Hepatocyte (in vitro differentiated cells): ENCODE measurements around the gene TXNDC2. TPM values are rescaled to one million over a fixed set of nuclear protein-coding genes. Genes with fewer than 3 reads are reported as not detected.

Source experiments
- DNase-seq: peaks from one replicate; pipeline ENCODE4 v3.0.0-alpha.2; 2016; ENCODE audit warnings: low spot score
- H2AFZ ChIP-seq: fragments of 200-600 bp; sonication (generic); 2 replicates; pipeline ENCODE4 v1.6.0; 2016; ENCODE audit warnings: antibody characterized with exemption, mild to moderate bottlenecking
- H3K27ac ChIP-seq: fragments of 200-600 bp; sonication (generic); 2 replicates; pipeline ENCODE4 v1.5.1; 2016; ENCODE audit warnings: mild to moderate bottlenecking
- H3K27me3 ChIP-seq: fragments of 200-600 bp; sonication (generic); 2 replicates; pipeline ENCODE4 v1.6.1; 2016
- H3K36me3 ChIP-seq: fragments of 200-600 bp; sonication (generic); replicated peaks from 2 replicates; pipeline ENCODE4 v1.5.1; 2016; ENCODE audit warnings: low read depth; ENCODE audit not compliant: insufficient read depth
- H3K4me1 ChIP-seq: fragments of 200-600 bp; sonication (generic); 2 replicates; pipeline ENCODE4 v1.5.1; 2016; ENCODE audit warnings: mild to moderate bottlenecking, moderate library complexity; ENCODE audit not compliant: insufficient read depth
- H3K4me2 ChIP-seq: fragments of 200-600 bp; sonication (generic); 2 replicates; pipeline ENCODE4 v1.6.0; 2016
- H3K4me3 ChIP-seq: fragments of 200-600 bp; sonication (generic); 2 replicates; pipeline ENCODE4 v1.5.1; 2016; ENCODE audit warnings: mild to moderate bottlenecking
- H3K79me2 ChIP-seq: fragments of 200-600 bp; sonication (generic); 2 replicates; pipeline ENCODE4 v1.6.0; 2017; ENCODE audit warnings: mild to moderate bottlenecking
- H3K9me2 ChIP-seq: fragments of 200-600 bp; sonication (generic); replicated peaks from 2 replicates; pipeline ENCODE4 v1.6.0; 2017; ENCODE audit warnings: mild to moderate bottlenecking; ENCODE audit not compliant: insufficient read depth
- H3K9me3 ChIP-seq: fragments of 200-600 bp; sonication (generic); 2 replicates; pipeline ENCODE4 v1.5.1; 2016; ENCODE audit warnings: low read depth, mild to moderate bottlenecking
- H4K20me1 ChIP-seq: fragments of 200-600 bp; sonication (generic); 2 replicates; pipeline ENCODE4 v1.6.0; 2016; ENCODE audit warnings: mild to moderate bottlenecking; ENCODE audit not compliant: insufficient read depth, poor library complexity, severe bottlenecking
- EZH2 ChIP-seq: fragments of 200-600 bp; sonication (generic); IDR thresholded peaks from 2 replicates; pipeline ENCODE4 v1.6.1; 2016; ENCODE audit warnings: antibody characterized with exemption, mild to moderate bottlenecking, borderline replicate concordance
- EZH2phosphoT487 ChIP-seq: fragments of 200-600 bp; sonication (generic); IDR thresholded peaks from one replicate; pipeline ENCODE4 v1.6.1; 2018; ENCODE audit warnings: antibody characterized with exemption, mild to moderate bottlenecking, low read depth, moderate library complexity; ENCODE audit not compliant: unreplicated experiment, severe bottlenecking
- WGBS: methylation state at CpG from one replicate; pipeline ENCODE4 v1.1.6; 2016; ENCODE audit warnings: low lambda C conversion rate; ENCODE audit errors: missing lambda C conversion rate; 5-methylcytosine and 5-hydroxymethylcytosine counted together
- polyA plus RNA-seq: library from polyadenylated mRNA; unstranded; fragments of >200 nt; fragmentation: Nextera tagmentation; extraction: Ambion mirVana; gene quantifications from 2 replicates; pipeline ENCODE4 v1.2.1, GENCODE V29; 2016
- total RNA-seq: library from RNA; depleted of rRNA; stranded (reverse); fragments of >200 nt; gene quantifications from 2 replicates; pipeline ENCODE4 v1.2.3, GENCODE V29; 2014
- TF ChIP-seq, protein P1 (sequence below): fragments of 200-600 bp; sonication (generic); IDR thresholded peaks from 2 replicates; pipeline ENCODE4 v1.5.1; 2016; ENCODE audit warnings: antibody characterized with exemption, mild to moderate bottlenecking; ENCODE audit not compliant: poor library complexity

TXNDC2 gene
- total and polyA plus RNA-seq, 2 experiments from 2014 or later: 0.41 TPM; not detected in 1

DNA sequence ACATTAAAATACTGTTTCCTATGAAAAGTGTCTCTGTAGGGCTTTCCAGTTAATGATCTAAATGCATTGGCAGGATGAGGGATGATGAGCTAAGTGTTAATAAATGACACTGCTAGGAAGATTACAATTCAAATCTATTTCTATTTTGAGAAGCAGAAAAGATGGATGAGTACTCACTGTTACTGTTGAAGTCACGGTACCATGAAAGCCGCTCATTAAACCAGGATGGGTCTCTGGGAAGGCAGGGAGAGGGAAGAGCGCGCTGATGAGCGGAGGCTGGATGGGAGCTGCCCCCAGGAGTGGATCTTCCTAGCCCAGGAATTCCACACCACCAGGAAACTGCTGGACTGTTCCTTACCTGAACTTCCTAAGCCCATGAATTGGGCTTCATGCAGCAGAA, 27.1 kb upstream of the TXNDC2 start:
- Histone ChIP-seq H4K20me1 (no peaks in the 10 kb centered on the region), H3K4me1 (no peaks in the 10 kb centered on the region), H3K36me3 (no peaks in the 10 kb centered on the region), H3K9me2 (no peaks in the 10 kb centered on the region), H3K9me3 (no peaks in the 10 kb centered on the region), H3K4me2 (no peak overlapping the region), H3K79me2 (no peaks in the 10 kb centered on the region), H3K27me3 (no peaks in the 10 kb centered on the region), H2AFZ (no peak overlapping the region), H3K4me3 (no peak overlapping the region), H3K27ac (no peak overlapping the region)
- no peak for TF ChIP-seq EZH2phosphoT487
- TF ChIP-seq, protein P1, sequence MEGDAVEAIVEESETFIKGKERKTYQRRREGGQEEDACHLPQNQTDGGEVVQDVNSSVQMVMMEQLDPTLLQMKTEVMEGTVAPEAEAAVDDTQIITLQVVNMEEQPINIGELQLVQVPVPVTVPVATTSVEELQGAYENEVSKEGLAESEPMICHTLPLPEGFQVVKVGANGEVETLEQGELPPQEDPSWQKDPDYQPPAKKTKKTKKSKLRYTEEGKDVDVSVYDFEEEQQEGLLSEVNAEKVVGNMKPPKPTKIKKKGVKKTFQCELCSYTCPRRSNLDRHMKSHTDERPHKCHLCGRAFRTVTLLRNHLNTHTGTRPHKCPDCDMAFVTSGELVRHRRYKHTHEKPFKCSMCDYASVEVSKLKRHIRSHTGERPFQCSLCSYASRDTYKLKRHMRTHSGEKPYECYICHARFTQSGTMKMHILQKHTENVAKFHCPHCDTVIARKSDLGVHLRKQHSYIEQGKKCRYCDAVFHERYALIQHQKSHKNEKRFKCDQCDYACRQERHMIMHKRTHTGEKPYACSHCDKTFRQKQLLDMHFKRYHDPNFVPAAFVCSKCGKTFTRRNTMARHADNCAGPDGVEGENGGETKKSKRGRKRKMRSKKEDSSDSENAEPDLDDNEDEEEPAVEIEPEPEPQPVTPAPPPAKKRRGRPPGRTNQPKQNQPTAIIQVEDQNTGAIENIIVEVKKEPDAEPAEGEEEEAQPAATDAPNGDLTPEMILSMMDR: no peak
- TF ChIP-seq EZH2: no peak
- DNase-seq: no peak
- WGBS: over 99% methylated on average over 5 of the region's 5 CpGs

- no peak overlapping the region for H3K4me2 ChIP-seq
- TF ChIP-seq, protein P1: no peak
- TF ChIP-seq EZH2 (no peak), EZH2phosphoT487 (no peak)
- H3K9me3 ChIP-seq: no peaks in the 10 kb centered on the region
- no peaks in the 10 kb centered on the region for H3K4me1 ChIP-seq
- H3K36me3 ChIP-seq: no peaks in the 10 kb centered on the region
- WGBS: 97% methylated on average over 7 of the region's 7 CpGs
- no peak overlapping the region for H3K27ac ChIP-seq
- no peaks in the 10 kb centered on the region for H3K27me3 ChIP-seq
- DNase-seq: no peak
- no peak overlapping the region for H2AFZ ChIP-seq
- H3K9me2 ChIP-seq: no peaks in the 10 kb centered on the region
- H3K79me2 ChIP-seq: no peaks in the 10 kb centered on the region
- no peak overlapping the region for H3K4me3 ChIP-seq
- no peaks in the 10 kb centered on the region for H4K20me1 ChIP-seq
Measured at GRCh38 chr18:9859232-9859631, 26.5 kb upstream of the TXNDC2 start.

GRCh38 chr18:9860682-9861081, 25.1 kb upstream of the TXNDC2 start:
- no peaks in the 10 kb centered on the region for H3K4me1 ChIP-seq
- no peaks in the 10 kb centered on the region for H4K20me1 ChIP-seq
- no peaks in the 10 kb centered on the region for H3K36me3 ChIP-seq
- TF ChIP-seq EZH2phosphoT487 (no peak), EZH2 (no peak)
- TF ChIP-seq, protein P1: no peak
- H3K79me2 ChIP-seq: no peaks in the 10 kb centered on the region
- no peaks in the 10 kb centered on the region for H3K27me3 ChIP-seq
- H2AFZ ChIP-seq: no peak overlapping the region
- no peaks in the 10 kb centered on the region for H3K9me2 ChIP-seq
- H3K4me2 ChIP-seq: no peak overlapping the region
- H3K27ac ChIP-seq: no peak overlapping the region
- no peaks in the 10 kb centered on the region for H3K9me3 ChIP-seq
- H3K4me3 ChIP-seq: no peak overlapping the region
- 49% methylated on average over 4 of the region's 4 CpGs for WGBS
- no peak for DNase-seq

GRCh38 chr18:9861157-9861556, 24.6 kb upstream of the TXNDC2 start:
- H3K27ac ChIP-seq: no peak overlapping the region
- DNase-seq: no peak
- no peaks in the 10 kb centered on the region for H3K9me3 ChIP-seq
- H3K27me3 ChIP-seq: no peaks in the 10 kb centered on the region
- no peaks in the 10 kb centered on the region for H3K36me3 ChIP-seq
- no peaks in the 10 kb centered on the region for H4K20me1 ChIP-seq
- no peaks in the 10 kb centered on the region for H3K4me1 ChIP-seq
- H2AFZ ChIP-seq: no peak overlapping the region
- H3K9me2 ChIP-seq: no peaks in the 10 kb centered on the region
- TF ChIP-seq EZH2 (no peak), EZH2phosphoT487 (no peak)
- TF ChIP-seq, protein P1: no peak
- H3K4me2 ChIP-seq: no peak overlapping the region
- H3K4me3 ChIP-seq: no peak overlapping the region
- no peaks in the 10 kb centered on the region for H3K79me2 ChIP-seq
